Mesenchymal stem cell (in vitro differentiated cells and primary cell): ENCODE results near the gene KRTAP10-3.
A peak's percentile ranks its signal among the peaks of the same experiment; 100 is the strongest.
"Not testable (repeated sequence)": the region's sequence is repeated elsewhere in the genome, so short reads cannot be mapped to it uniquely, and the experiment has no call there.

Experiments
- DNase-seq: peaks from one replicate; pipeline ENCODE4 v3.0.0-alpha.2; 2013
- H2AFZ ChIP-seq: one replicate; pipeline ENCODE4 v1.6.1; 2013; ENCODE audit warnings: low read depth, mild to moderate bottlenecking, control low read depth, inconsistent platforms, low read length, moderate library complexity
- H2AK5ac ChIP-seq: 2 replicates; pipeline ENCODE4 v1.6.1; 2013; ENCODE audit warnings: low read length, moderate library complexity, mild to moderate bottlenecking, inconsistent platforms; ENCODE audit not compliant: severe bottlenecking
- H2BK120ac ChIP-seq: one replicate; pipeline ENCODE4 v1.6.1; 2013; ENCODE audit warnings: low read depth, mild to moderate bottlenecking, inconsistent platforms, low read length, moderate library complexity
- H2BK12ac ChIP-seq, 2 experiments: one replicate each; pipeline ENCODE4 v1.6.1; 2013; ENCODE audit warnings: inconsistent platforms in 2 of 2, low read length in 2 of 2, mild to moderate bottlenecking in 2 of 2, moderate library complexity in 2 of 2, control low read depth in 1 of 2
- H2BK15ac ChIP-seq: one replicate; pipeline ENCODE4 v1.6.1; 2013; ENCODE audit warnings: mild to moderate bottlenecking, low read depth, inconsistent platforms; ENCODE audit not compliant: poor library complexity, severe bottlenecking
- H2BK5ac ChIP-seq: 2 replicates; pipeline ENCODE4 v1.6.1; 2013; ENCODE audit warnings: low read depth, mild to moderate bottlenecking, low read length, control low read depth, inconsistent platforms; ENCODE audit not compliant: poor library complexity, severe bottlenecking
- H3K14ac ChIP-seq, 2 experiments: one replicate each; pipeline ENCODE4 v1.6.1; 2013; ENCODE audit warnings: inconsistent platforms in 2 of 2, low read length in 2 of 2, control low read depth in 1 of 2, mild to moderate bottlenecking in 1 of 2, moderate library complexity in 1 of 2
- H3K18ac ChIP-seq, 2 experiments: one replicate each; pipeline ENCODE4 v1.6.1; 2013; ENCODE audit warnings: inconsistent platforms in 2 of 2, low read length in 2 of 2, control low read depth in 1 of 2, low read depth in 1 of 2, mild to moderate bottlenecking in 1 of 2
- H3K23ac ChIP-seq, 2 experiments: one replicate each; pipeline ENCODE4 v1.6.1; 2013; ENCODE audit warnings: inconsistent platforms in 2 of 2, low read length in 2 of 2, mild to moderate bottlenecking in 2 of 2, moderate library complexity in 2 of 2, control low read depth in 1 of 2
- H3K27ac ChIP-seq: 2 replicates; pipeline ENCODE4 v1.5.1; 2013; ENCODE audit warnings: mild to moderate bottlenecking, moderate library complexity, low read length, control low read depth, inconsistent platforms; ENCODE audit not compliant: poor library complexity, severe bottlenecking
- H3K27me3 ChIP-seq, 2 experiments: 2 replicates each; pipeline versions ENCODE4 v1.6.1 to v1.7.0; 2013; ENCODE audit warnings: low read length in 2 of 2, mild to moderate bottlenecking in 2 of 2, moderate library complexity in 2 of 2, control low read depth in 1 of 2, inconsistent platforms in 1 of 2; ENCODE audit not compliant: control insufficient read depth in 1 of 2, insufficient read depth in 1 of 2
- H3K36me3 ChIP-seq, 2 experiments: 2 replicates each; pipeline versions ENCODE4 v1.6.1 to v1.7.0; 2013; ENCODE audit warnings: low read length in 2 of 2, control low read depth in 1 of 2, inconsistent platforms in 1 of 2, low read depth in 1 of 2, mild to moderate bottlenecking in 1 of 2; ENCODE audit not compliant: insufficient read depth in 2 of 2, control insufficient read depth in 1 of 2
- H3K4ac ChIP-seq, 2 experiments: one replicate each; pipeline ENCODE4 v1.6.1; 2013; ENCODE audit warnings: inconsistent platforms in 2 of 2, low read length in 2 of 2, mild to moderate bottlenecking in 2 of 2, moderate library complexity in 2 of 2, control low read depth in 1 of 2, low read depth in 1 of 2
- H3K4me1 ChIP-seq: 2 replicates; pipeline ENCODE4 v1.6.1; 2013; ENCODE audit warnings: low read depth, low read length, control low read depth; ENCODE audit not compliant: control insufficient read depth, insufficient read depth
- H3K4me2 ChIP-seq: 2 replicates; pipeline ENCODE4 v1.6.1; 2013; ENCODE audit warnings: low read length, mild to moderate bottlenecking, inconsistent platforms; ENCODE audit not compliant: poor library complexity, severe bottlenecking
- H3K4me3 ChIP-seq, 2 experiments: 2 replicates each; pipeline versions ENCODE4 v1.5.1 to v1.7.0; 2013; ENCODE audit warnings: low read length in 2 of 2, mild to moderate bottlenecking in 2 of 2, control low read depth in 1 of 2, low read depth in 1 of 2; ENCODE audit not compliant: insufficient read depth in 1 of 2
- H3K79me1 ChIP-seq: replicated peaks from 2 replicates; pipeline ENCODE4 v1.6.1; 2013; ENCODE audit warnings: mild to moderate bottlenecking, control low read depth, low read length, inconsistent platforms; ENCODE audit not compliant: poor library complexity, severe bottlenecking
- H3K9ac ChIP-seq: 2 replicates; pipeline ENCODE4 v1.7.0; 2013; ENCODE audit warnings: mild to moderate bottlenecking, low read length, moderate library complexity
- H3K9me3 ChIP-seq: 2 replicates; pipeline ENCODE4 v1.7.0; 2013; ENCODE audit warnings: mild to moderate bottlenecking, low read length; ENCODE audit not compliant: control insufficient read depth
- H4K8ac ChIP-seq: one replicate; pipeline ENCODE4 v1.6.1; 2013; ENCODE audit warnings: inconsistent platforms, mild to moderate bottlenecking, low read length, moderate library complexity
- H4K91ac ChIP-seq: one replicate; pipeline ENCODE4 v1.6.1; 2013; ENCODE audit warnings: mild to moderate bottlenecking, low read length, inconsistent platforms
- WGBS: methylation state at CpG from one replicate; pipeline ENCODE4 v1.1.7; 2013; ENCODE audit warnings: mixed read lengths; 5-methylcytosine and 5-hydroxymethylcytosine counted together

Gene KRTAP10-3

GRCh38 chr21:44581158-44581557 is 22.6 kb upstream of the KRTAP10-3 start:
- Histone ChIP-seq H3K4ac (no peak overlapping the region), H2BK5ac (no peak overlapping the region), H3K18ac (no peak overlapping the region), H3K36me3 (no peaks in the 10 kb centered on the region), H3K4me3 (no peak overlapping the region), H2AFZ (no peak overlapping the region), H4K91ac (no peak overlapping the region), H3K9ac (no peak overlapping the region), H3K23ac (no peak overlapping the region), H3K79me1 (no peaks in the 10 kb centered on the region), H2AK5ac (no peak overlapping the region), H3K27ac (no peak overlapping the region), H4K8ac (no peak overlapping the region), H2BK12ac (no peak overlapping the region), H2BK120ac (no peak overlapping the region), H3K4me2 (no peak overlapping the region), H3K4me1 (no peaks in the 10 kb centered on the region), H3K14ac (no peak overlapping the region), H3K9me3 (peaks cover 38% of the 10 kb centered on the region), H2BK15ac (no peak overlapping the region), H3K27me3 (no peaks in the 10 kb centered on the region)
- DNase-seq, result no peak
- WGBS, result 64% methylated on average over 1 of the region's 3 CpGs

- Histone ChIP-seq H3K9me3 (peaks cover 35% of the 10 kb centered on the region), H3K4me3 (peak within 1 kb of the TSS in 1 of 2 experiments; percentile 21)
- H3K4ac ChIP-seq, H3K14ac ChIP-seq, H2BK15ac ChIP-seq, H2BK12ac ChIP-seq, H3K23ac ChIP-seq, H3K36me3 ChIP-seq, H2BK120ac ChIP-seq, H3K18ac ChIP-seq, H3K79me1 ChIP-seq, H4K8ac ChIP-seq, H2BK5ac ChIP-seq, DNase-seq, H3K9ac ChIP-seq, H2AFZ ChIP-seq, H2AK5ac ChIP-seq, H3K4me1 ChIP-seq, H3K4me2 ChIP-seq, H3K27ac ChIP-seq, H4K91ac ChIP-seq, H3K27me3 ChIP-seq: not testable (repeated sequence)
- 75% methylated on average over 19 of the region's 19 CpGs for WGBS
These were observed 21.7 kb upstream of the KRTAP10-3 start, which contains the start of gene KRTAP10-5 for GRCh38 chr21:44580231-44580821. TSS of gene KRTAP10-5 (minus strand) at chr21:44580604. CDS start at chr21:44580578, 26 bp downstream.

GRCh38 chr21:44579833-44580144 is 21.2 kb upstream of the KRTAP10-3 start:
- Histone ChIP-seq H3K14ac (no peak overlapping the region), H2BK5ac (no peak overlapping the region), H4K8ac (no peak overlapping the region), H2BK120ac (no peak overlapping the region), H3K27me3 (no peaks in the 10 kb centered on the region), H3K23ac (no peak overlapping the region), H3K18ac (no peak overlapping the region), H2BK15ac (no peak overlapping the region), H2BK12ac (no peak overlapping the region), H3K27ac (no peak overlapping the region), H3K4me1 (no peaks in the 10 kb centered on the region), H3K4me3 (no peak overlapping the region), H3K4me2 (no peak overlapping the region), H3K9me3 (peaks cover 34% of the 10 kb centered on the region), H3K9ac (no peak overlapping the region), H3K4ac (no peak overlapping the region), H2AFZ (no peak overlapping the region), H3K79me1 (no peaks in the 10 kb centered on the region), H2AK5ac (no peak overlapping the region), H3K36me3 (no peaks in the 10 kb centered on the region), H4K91ac (no peak overlapping the region)
- 85% methylated on average over 7 of the region's 7 CpGs for WGBS
- DNase-seq, result no peak

- Histone ChIP-seq H2AFZ (no peak overlapping the region), H4K91ac (no peak overlapping the region), H2BK12ac (no peak overlapping the region), H3K9me3 (peaks cover 34% of the 10 kb centered on the region), H3K36me3 (no peaks in the 10 kb centered on the region), H3K18ac (no peak overlapping the region), H3K4me3 (no peak overlapping the region), H3K14ac (no peak overlapping the region), H2BK15ac (no peak overlapping the region), H3K27ac (no peak overlapping the region), H3K9ac (no peak overlapping the region), H3K27me3 (no peaks in the 10 kb centered on the region), H3K4me2 (no peak overlapping the region), H2AK5ac (no peak overlapping the region), H3K4me1 (no peaks in the 10 kb centered on the region), H3K4ac (no peak overlapping the region), H3K23ac (no peak overlapping the region), H3K79me1 (no peaks in the 10 kb centered on the region), H2BK120ac (no peak overlapping the region), H2BK5ac (no peak overlapping the region), H4K8ac (no peak overlapping the region)
- WGBS, result 77% methylated on average over 22 of the region's 22 CpGs
- DNase-seq, result no peak
These were observed 20.6 kb upstream of the KRTAP10-3 start for GRCh38 chr21:44579056-44579832.
